ENCODE data around the gene AMN.

GRCh38 chr14:102873546-102874061 is 48.9 kb upstream of the AMN start:
- TF ChIP-seq CTCF (IDR thresholded peaks at IDR 0.05) (no peak), POLR2A (IDR thresholded peaks at IDR 0.05) (no peak), POLR2AphosphoS5 (IDR thresholded peaks at IDR 0.05) (no peak)
